Astrocyte (in vitro differentiated cells and primary cell): ENCODE data around the gene GPATCH2L. TPM values are rescaled to one million over a fixed set of nuclear protein-coding genes. Genes with fewer than 3 reads are reported as not detected.

Experiments
- DNase-seq: peaks from one replicate; pipeline ENCODE4 v3.0.0-alpha.2; 2010; ENCODE audit warnings: low read depth
- FAIRE-seq: peaks from 2 replicates; lab custom pipeline; 2011; peaks lifted over from hg19 to GRCh38; lab: Jason Lieb, UNC
- H2AFZ ChIP-seq: 2 replicates; pipeline ENCODE4 v1.6.0; 2012; ENCODE audit warnings: low read depth, low read length, inconsistent platforms
- H3K27ac ChIP-seq: 2 replicates; pipeline ENCODE4 v1.5.1; 2011; ENCODE audit warnings: low read depth, low read length, inconsistent platforms
- H3K27me3 ChIP-seq: 2 replicates; pipeline ENCODE4 v1.6.0; 2011; ENCODE audit warnings: low read length, inconsistent platforms; ENCODE audit not compliant: insufficient read depth
- H3K36me3 ChIP-seq: 2 replicates; pipeline ENCODE4 v1.5.1; 2011; ENCODE audit warnings: low read length, inconsistent platforms; ENCODE audit not compliant: insufficient read depth
- H3K4me1 ChIP-seq: 2 replicates; pipeline ENCODE4 v1.5.1; 2011; ENCODE audit warnings: low read length, inconsistent platforms; ENCODE audit not compliant: insufficient read depth
- H3K4me2 ChIP-seq: 2 replicates; pipeline ENCODE4 v1.6.0; 2012; ENCODE audit warnings: low read length, inconsistent platforms
- H3K4me3 ChIP-seq: 2 replicates; pipeline ENCODE4 v1.5.1; 2011; ENCODE audit warnings: low read depth, mild to moderate bottlenecking, low read length, inconsistent platforms; ENCODE audit not compliant: insufficient read depth
- H3K79me2 ChIP-seq: 2 replicates; pipeline ENCODE4 v1.6.0; 2012; ENCODE audit warnings: mild to moderate bottlenecking, low read length, inconsistent platforms; ENCODE audit not compliant: insufficient read depth
- H3K9ac ChIP-seq: 2 replicates; pipeline ENCODE4 v1.6.0; 2012; ENCODE audit warnings: mild to moderate bottlenecking, low read length, inconsistent platforms
- H3K9me3 ChIP-seq: 2 replicates; pipeline ENCODE4 v1.5.1; 2012; ENCODE audit warnings: low read depth, mild to moderate bottlenecking, low read length, inconsistent platforms; ENCODE audit not compliant: insufficient read depth
- H4K20me1 ChIP-seq: 2 replicates; pipeline ENCODE4 v1.6.0; 2012; ENCODE audit warnings: low read length, inconsistent platforms; ENCODE audit not compliant: insufficient read depth
- H3K27ac Mint-ChIP-seq: one replicate; pipeline ENCODE4 v1.8.0; 2021; ENCODE audit warnings: mild to moderate bottlenecking, mixed read lengths; ENCODE audit not compliant: unreplicated experiment
- H3K27me3 Mint-ChIP-seq: one replicate; pipeline ENCODE4 v1.8.0; 2021; ENCODE audit warnings: low read depth, mixed read lengths; ENCODE audit not compliant: unreplicated experiment
- H3K36me3 Mint-ChIP-seq: one replicate; pipeline ENCODE4 v1.8.0; 2021; ENCODE audit warnings: low read depth, mixed read lengths; ENCODE audit not compliant: unreplicated experiment
- H3K4me1 Mint-ChIP-seq: one replicate; pipeline ENCODE4 v1.8.0; 2021; ENCODE audit warnings: low read depth, mixed read lengths; ENCODE audit not compliant: unreplicated experiment
- H3K4me3 Mint-ChIP-seq: one replicate; pipeline ENCODE4 v1.8.0; 2021; ENCODE audit warnings: mild to moderate bottlenecking, moderate library complexity, mixed read lengths; ENCODE audit not compliant: unreplicated experiment
- H3K9me3 Mint-ChIP-seq: one replicate; pipeline ENCODE4 v1.8.0; 2021; ENCODE audit warnings: mild to moderate bottlenecking, mixed read lengths; ENCODE audit not compliant: unreplicated experiment
- CTCF ChIP-seq: IDR thresholded peaks from 2 replicates; pipeline ENCODE4 v1.5.1; 2011; ENCODE audit warnings: low read depth, mild to moderate bottlenecking, inconsistent platforms, low read length, moderate library complexity; ENCODE audit not compliant: insufficient read depth
- EZH2 ChIP-seq: IDR thresholded peaks from 2 replicates; pipeline ENCODE4 v1.6.1; 2012; ENCODE audit warnings: mild to moderate bottlenecking, low read length, inconsistent platforms; ENCODE audit not compliant: insufficient read depth
- total RNA-seq: library from RNA; stranded (reverse); gene quantifications from 2 replicates; pipeline ENCODE4 v1.2.1, GENCODE V29; 2021

The GPATCH2L gene
- total RNA-seq, 1 donor from 2014 or later = 60.8 TPM

- Mint-ChIP-seq H3K4me3 (no peak overlapping the region), H3K36me3 (no peaks in the 10 kb centered on the region), H3K27me3 (peaks cover 13% of the 10 kb centered on the region), H3K4me1 (peaks cover 11% of the 10 kb centered on the region), H3K27ac (no peak overlapping the region), H3K9me3 (no peaks in the 10 kb centered on the region)
- peaks cover 12% of the 10 kb centered on the region for H3K27me3 ChIP-seq
- no peak overlapping the region for H3K9ac ChIP-seq
- peaks cover 5% of the 10 kb centered on the region for H3K4me1 ChIP-seq
- no peak overlapping the region for H3K4me3 ChIP-seq
- TF ChIP-seq CTCF = no peak
- TF ChIP-seq EZH2 = no peak
- H2AFZ ChIP-seq = no peak overlapping the region
- H3K4me2 ChIP-seq = no peak overlapping the region
- H3K79me2 ChIP-seq = peaks cover 25% of the 10 kb centered on the region
- H3K9me3 ChIP-seq = no peaks in the 10 kb centered on the region
- H3K36me3 ChIP-seq = peaks cover under 1% of the 10 kb centered on the region
- no peak overlapping the region for H3K27ac ChIP-seq
- no peak for DNase-seq
- H4K20me1 ChIP-seq = peaks cover 18% of the 10 kb centered on the region
- no peak for FAIRE-seq
Observed at GRCh38 chr14:76149196-76149595, 2.5 kb upstream of the GPATCH2L start.

- Histone ChIP-seq H3K4me2 (peak overlapping the region; percentile 97), H4K20me1 (peaks cover 49% of the 10 kb centered on the region), H3K4me1 (peaks cover 5% of the 10 kb centered on the region), H3K27ac (peak overlapping the region; percentile 85), H3K36me3 (peaks cover 12% of the 10 kb centered on the region), H3K27me3 (peaks cover 7% of the 10 kb centered on the region), H3K79me2 (peaks cover 56% of the 10 kb centered on the region), H3K4me3 (peak overlapping the region; percentile 78), H3K9ac (peak overlapping the region; percentile 94), H3K9me3 (no peaks in the 10 kb centered on the region), H2AFZ (peak overlapping the region; percentile 81)
- H3K27ac Mint-ChIP-seq = peak overlapping the region; percentile 96
- FAIRE-seq (no peak), DNase-seq (peak; percentile 84)
- no peaks in the 10 kb centered on the region for H3K27me3 Mint-ChIP-seq
- peak overlapping the region; percentile 99 for H3K4me3 Mint-ChIP-seq
- no peaks in the 10 kb centered on the region for H3K9me3 Mint-ChIP-seq
- TF ChIP-seq EZH2 (no peak), CTCF (no peak)
- H3K4me1 Mint-ChIP-seq = peaks cover 24% of the 10 kb centered on the region
- no peaks in the 10 kb centered on the region for H3K36me3 Mint-ChIP-seq
Observed at GRCh38 chr14:76152333-76152681, 585 bp downstream of the GPATCH2L start.

GRCh38 chr14:76153919-76154318, 2.2 kb downstream of the GPATCH2L start:
- H4K20me1 ChIP-seq = peaks cover 65% of the 10 kb centered on the region
- FAIRE-seq (no peak), DNase-seq (no peak)
- H2AFZ ChIP-seq = no peak overlapping the region
- H3K9me3 ChIP-seq = no peaks in the 10 kb centered on the region
- peak overlapping the region; percentile 15 for H3K4me2 ChIP-seq
- no peak overlapping the region for H3K27ac ChIP-seq
- H3K36me3 ChIP-seq = peaks cover 20% of the 10 kb centered on the region
- peaks cover 2% of the 10 kb centered on the region for H3K36me3 Mint-ChIP-seq
- no peak overlapping the region for H3K4me3 ChIP-seq
- no peaks in the 10 kb centered on the region for H3K27me3 Mint-ChIP-seq
- H3K4me3 Mint-ChIP-seq = no peak overlapping the region
- no peak overlapping the region for H3K9ac ChIP-seq
- no peak for TF ChIP-seq CTCF
- TF ChIP-seq EZH2 = no peak
- H3K27me3 ChIP-seq = peaks cover 4% of the 10 kb centered on the region
- H3K4me1 ChIP-seq = peaks cover 5% of the 10 kb centered on the region
- no peaks in the 10 kb centered on the region for H3K9me3 Mint-ChIP-seq
- H3K27ac Mint-ChIP-seq = no peak overlapping the region
- peaks cover 31% of the 10 kb centered on the region for H3K4me1 Mint-ChIP-seq
- peaks cover 72% of the 10 kb centered on the region for H3K79me2 ChIP-seq
